HUDEP-2 (cell line): Measurements from ENCODE around the gene LRRC2.
"Not testable (repeated sequence)": the region's sequence is repeated elsewhere in the genome, so short reads cannot be mapped to it uniquely, and the experiment has no call there.

ENCODE experiments used
- DNase-seq, 76 experiments: peaks; one replicate each; lab custom pipeline; 2025; ENCODE audit not compliant: unreplicated experiment in 76 of 76; lab: John Stamatoyannopoulos, UW

LRRC2 gene

DNA sequence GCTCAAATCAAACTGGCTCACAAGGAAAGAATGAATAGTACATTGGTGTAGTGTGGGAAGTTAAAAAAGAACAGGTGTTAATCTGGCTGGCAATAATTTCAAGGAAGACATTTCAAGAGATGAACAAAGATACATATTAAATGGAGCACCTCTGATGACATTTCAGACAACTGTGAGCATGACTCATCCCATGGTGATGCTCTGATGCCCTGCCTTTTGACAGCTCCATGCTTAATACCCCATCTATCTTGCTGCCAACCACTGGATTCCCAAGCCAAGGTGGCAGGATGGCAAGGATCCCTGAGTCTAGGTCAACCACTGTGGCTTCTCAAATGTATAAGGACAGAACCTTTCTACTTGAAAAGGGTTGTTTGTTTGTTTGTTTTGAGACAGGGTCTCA lies 29.3 kb downstream of the LRRC2 start:
- DNase-seq: no peak

DNA sequence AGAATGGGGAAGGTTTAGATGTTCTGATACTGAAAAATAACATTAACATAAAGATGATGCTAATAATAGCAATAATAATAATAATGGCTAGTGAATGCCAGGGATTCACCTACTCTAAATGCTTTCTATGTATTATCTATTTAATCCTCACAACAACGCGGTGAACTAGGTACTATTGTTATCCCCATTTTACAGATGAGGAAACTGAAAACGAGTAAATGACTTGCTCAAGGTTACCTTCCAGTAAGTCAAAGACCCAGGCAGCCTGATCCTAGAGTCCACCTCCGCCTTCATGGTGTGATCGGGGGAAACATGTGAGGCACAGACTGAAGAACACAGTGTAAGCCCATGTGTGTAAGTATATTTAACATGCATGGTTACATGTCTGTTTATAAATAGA lies 30.4 kb downstream of the LRRC2 start:
- DNase-seq: no peak

DNA sequence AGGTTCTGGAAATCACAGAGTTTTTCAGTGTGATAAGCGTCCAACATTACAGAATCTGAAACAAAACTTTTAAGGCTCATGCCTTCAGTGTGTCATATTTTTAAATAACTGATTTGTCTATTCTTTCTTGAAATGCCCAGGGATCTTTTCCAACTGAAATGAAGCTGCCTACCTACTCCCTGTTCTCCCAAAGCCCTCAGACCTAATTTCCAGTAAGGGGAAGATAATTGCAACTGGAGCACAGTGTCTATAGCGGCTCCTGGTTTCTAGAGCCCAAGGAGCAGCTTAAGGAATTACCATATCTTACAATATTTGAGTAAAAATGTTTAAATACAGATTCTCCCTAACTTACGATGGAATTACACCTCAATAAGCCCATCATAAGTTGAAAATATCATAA lies 33.0 kb downstream of the LRRC2 start:
- no peak for DNase-seq

DNA sequence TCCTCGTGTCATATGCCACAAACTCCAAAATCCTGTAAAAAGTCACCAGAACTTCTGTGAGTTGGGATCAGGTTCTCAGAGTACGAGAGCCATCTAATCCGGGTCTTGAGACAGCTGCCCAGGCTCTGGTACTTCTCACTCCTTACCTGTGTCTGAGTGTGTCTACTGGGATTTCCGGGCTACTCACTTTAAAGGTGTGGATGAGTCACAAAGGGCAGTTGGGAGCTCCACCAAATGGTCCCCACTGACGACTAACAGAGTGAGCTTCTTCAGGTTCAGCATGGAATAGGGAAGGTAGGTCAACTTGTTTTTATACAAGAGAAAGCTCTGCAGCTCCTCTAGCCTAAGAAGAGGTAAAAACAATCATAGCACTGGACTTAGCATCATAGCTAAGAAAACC lies 38.9 kb downstream of the LRRC2 start:
- DNase-seq: no peak

DNA sequence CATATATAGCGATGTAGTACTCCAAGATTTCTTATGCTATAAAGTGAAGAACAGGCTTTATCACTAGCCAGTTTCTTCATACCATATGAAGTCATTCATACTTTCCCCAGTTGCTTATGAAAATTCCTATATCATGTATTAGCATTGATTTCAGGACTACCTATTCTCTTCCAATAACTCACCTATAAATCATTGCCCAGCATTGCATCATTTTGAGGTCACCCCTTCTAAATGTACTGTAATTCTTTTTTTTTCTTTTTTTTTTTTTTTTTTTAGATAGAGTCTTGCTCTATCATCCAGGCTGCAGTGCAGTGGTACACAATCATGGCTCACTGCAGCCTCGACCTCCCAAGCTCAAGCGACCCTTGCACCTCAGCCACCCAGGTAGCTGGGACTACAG lies 41.3 kb downstream of the LRRC2 start:
- no peak for DNase-seq

DNA sequence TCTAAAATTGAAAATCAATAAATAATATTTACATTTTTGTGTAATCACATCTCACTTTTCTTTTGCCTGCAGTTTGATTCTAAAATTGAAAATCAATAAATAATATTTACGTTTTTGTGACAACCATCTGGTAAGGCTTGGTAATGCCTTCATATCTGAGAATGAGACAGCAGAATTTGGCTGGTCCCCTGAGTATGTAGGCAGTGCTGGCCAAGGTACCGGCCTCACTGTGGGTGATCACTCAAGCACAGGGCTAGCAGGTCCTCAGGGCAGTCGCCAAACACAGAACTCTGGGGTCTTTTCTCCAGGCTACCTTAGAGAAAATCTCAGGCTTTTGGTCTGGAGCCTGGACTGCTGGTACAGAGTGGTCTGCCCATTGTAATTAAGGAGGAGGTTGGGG lies 42.1 kb downstream of the LRRC2 start:
- peak in 4 of 76 experiments; percentile 11 to 25 (median 13) for DNase-seq

DNA sequence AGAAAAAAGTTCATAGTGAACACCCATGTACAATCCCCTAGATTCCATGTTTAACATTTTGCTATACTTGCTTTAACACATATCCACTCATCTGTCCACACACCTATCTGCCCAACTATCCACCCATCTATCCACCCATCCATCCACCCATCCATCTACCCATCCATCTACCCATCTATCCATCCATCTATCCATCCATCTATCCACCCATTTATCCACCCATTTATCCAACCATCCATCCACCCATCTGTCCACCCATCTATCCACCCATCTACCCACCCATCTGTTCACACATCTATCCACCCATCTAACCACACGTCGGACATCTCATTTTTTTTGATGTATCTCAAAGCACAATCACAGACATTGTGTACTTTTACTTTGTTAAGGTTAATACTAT lies 42.5 kb downstream of the LRRC2 start:
- DNase-seq: no peak

DNA sequence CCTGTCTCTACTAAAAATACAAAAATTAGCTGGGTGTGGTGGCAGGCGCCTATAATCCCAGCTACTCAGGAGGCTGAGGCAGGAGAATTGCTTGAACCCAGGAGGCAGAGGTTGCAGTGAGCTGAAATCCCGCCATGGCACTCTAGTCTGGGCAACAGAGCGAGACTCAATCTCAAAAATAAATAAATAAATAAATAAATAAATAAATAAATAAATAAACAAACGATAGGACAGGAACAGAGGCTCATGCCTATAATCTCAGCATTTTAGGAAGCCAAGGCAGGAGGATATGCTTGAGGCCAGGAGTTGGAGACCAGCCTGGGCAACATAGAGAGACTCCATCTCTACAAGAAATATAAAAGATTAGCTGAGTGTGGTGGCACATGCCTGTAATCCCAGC lies 43.9 kb downstream of the LRRC2 start:
- not testable (repeated sequence) for DNase-seq

DNA sequence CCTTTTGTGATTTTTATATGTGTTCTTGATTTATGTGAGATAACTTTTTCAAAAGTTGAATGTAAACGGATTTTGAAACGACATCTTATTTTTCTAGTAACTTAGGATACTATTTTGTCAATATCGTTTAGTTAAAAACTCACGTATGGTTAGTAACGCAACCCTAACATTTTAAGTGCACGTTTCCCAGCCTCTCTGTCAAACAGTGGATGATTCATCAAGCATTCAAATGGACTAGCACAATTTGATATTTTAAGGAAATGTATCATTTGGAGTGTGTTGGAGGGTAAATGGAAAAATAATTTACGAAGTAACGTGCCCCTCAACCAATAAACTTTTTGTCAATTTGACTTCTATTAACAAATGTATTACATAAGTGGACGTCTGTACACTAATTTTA lies 45.0 kb downstream of the LRRC2 start:
- DNase-seq: no peak

DNA sequence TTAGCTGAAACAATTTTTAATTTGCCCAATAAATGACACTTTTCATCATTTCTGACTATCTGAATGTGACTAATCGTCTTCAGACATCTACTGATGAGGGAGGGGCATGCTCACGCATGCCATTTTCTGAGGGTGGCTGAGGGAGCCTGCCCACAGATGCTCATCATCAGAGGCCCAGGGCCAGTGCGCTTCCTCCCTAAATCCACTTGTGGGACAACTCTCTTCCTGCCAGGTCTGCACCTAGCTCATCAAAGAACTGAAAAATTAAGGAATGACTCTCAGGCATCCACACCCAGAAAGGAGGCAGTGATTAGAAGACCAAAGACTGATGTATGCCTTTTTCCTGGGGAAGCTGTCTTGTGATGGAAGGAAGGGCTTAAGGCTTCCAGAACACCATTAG lies 45.6 kb downstream of the LRRC2 start:
- DNase-seq: no peak

DNA sequence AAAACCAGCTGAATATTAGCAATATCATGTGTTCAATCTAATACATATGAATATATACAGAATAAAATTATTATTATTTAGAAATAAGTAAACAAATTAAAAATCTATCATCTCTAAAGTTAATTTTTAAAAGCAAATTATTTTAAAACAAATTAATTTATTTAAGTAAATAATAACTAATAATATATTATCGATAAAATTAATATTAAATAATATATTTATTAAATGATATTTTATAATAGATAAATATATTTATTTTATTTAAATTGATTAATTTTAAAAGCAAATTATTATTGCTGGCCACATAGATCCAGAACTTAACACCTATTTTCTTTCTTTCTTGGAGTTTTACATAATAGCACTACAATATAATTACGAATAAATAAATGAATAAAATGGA lies 46.1 kb downstream of the LRRC2 start:
- no peak for DNase-seq

DNA sequence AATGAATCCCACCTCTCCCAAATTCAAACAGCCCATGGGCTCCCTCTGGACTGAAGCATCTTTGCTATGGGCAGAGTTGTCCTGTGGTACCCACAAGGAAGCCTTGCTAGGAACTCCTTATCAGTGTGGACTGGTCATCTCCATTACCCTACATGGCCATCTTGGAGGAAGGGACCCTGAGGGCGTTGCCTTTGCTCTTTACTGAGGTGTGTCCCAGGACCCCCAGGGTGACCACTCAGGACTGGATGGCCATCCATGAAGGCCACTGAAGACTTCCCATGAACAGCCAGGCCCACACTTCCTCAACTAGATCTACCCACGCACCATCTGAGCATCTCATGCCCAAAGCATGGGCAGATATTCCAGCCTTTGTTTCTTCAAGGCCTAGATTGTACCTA lies 48.3 kb downstream of the LRRC2 start:
- DNase-seq: no peak

DNA sequence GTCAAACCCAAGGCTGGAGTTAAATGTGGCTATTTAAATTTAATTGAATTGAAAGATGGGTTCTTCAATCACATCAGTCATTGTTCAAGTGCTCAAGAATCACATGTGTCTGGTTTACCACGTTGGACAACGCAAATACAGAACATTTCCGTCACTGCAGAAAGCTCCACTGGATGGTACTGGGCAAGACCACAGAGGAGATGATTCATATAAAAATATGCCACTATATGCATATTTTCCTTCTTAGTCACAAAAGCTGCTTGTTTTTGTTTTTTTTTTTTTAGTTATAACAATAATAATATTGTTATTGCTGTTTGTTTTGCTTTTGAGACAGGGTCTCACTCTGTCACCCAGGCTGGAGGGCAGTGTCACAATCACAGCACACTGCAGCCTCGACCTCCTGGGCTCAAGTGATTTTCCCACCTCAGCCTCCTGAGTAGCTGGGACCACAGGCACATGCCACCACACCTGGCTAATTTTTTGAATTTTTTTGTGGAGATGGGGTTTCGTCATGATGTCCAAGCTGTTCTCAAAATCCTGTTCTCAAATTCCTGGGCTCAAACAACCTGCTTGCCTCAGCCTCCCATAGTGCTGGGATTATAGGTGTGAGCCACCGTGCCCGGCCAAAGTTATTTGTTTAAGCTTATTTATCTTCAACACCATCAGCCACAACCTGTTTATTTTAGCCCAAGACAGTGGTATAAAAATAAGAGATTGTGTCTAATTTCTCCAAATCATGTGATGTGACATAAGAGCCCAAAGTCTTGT lies 48.9 kb downstream of the LRRC2 start:
- DNase-seq: no peak

DNA sequence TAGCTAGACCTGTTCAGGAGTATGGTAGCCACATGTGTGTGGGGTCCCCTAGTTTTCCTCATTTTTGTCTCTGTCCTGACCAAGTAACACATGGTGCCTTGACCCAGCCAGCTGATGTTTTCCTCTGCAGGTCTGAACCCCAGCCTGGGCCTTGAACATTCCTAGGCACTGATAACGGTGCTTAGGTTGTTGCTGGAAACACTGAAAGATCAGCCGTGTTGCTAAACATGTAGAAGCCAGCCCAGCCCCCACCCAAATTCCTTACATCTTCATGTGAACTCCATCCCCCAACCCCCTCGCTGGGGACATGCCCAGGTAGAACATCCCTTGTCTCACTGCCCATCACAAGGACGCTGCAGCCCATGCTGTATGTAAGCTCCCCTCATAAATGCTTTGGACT lies 49.6 kb downstream of the LRRC2 start:
- no peak for DNase-seq

DNA sequence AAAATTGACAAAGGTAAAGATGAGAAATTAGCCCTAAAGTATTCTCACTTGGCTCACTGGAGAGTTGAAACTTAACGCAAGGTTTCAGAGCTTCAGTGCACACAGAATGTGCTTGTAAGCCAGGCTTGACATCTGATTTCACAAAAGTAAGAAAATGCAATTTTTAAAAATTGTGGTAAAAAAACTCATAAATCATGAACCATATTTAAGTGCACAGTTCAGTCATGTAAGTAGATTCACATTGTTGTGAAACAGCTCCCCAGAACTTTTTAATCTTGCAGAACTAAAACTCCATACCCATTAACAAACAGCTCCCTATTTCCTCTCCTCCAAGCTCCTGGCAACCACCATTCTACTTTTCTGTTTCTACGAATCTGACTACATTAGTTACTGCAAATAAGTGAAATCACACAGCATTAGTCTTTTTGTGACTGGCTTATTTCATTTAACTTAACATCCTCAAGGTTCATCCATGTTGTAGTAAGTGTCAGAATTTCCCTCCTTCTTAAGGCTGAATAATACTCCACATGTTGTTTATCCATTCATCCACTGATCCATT lies 53.8 kb downstream of the LRRC2 start:
- DNase-seq: no peak

DNA sequence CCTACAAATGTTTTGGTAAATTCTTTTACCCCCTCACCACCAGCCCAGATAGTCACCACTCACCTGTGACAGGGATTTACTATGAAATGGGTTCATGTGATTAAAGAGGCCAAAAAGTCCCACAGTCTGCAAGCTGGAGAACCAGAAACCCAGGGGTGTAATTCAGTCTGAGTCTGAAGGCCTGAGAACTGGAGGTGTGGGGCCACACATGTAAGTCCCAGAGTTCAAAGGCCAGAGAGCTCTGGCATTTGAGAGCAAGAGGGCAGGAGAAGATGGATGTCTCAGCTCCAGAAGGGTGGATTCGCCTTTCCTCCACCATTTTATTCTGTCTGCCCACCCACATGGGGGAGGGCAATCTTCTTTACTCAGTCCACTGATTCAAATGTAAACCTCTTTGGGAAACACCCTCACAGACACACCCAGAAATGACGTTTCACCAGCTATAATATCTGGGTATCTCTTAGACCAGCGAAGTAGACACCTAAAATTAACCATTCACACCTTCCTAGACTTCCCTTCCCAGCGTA lies 56.4 kb downstream of the LRRC2 start:
- peak in 5 of 76 experiments; percentile 14 to 52 (median 28) for DNase-seq

DNA sequence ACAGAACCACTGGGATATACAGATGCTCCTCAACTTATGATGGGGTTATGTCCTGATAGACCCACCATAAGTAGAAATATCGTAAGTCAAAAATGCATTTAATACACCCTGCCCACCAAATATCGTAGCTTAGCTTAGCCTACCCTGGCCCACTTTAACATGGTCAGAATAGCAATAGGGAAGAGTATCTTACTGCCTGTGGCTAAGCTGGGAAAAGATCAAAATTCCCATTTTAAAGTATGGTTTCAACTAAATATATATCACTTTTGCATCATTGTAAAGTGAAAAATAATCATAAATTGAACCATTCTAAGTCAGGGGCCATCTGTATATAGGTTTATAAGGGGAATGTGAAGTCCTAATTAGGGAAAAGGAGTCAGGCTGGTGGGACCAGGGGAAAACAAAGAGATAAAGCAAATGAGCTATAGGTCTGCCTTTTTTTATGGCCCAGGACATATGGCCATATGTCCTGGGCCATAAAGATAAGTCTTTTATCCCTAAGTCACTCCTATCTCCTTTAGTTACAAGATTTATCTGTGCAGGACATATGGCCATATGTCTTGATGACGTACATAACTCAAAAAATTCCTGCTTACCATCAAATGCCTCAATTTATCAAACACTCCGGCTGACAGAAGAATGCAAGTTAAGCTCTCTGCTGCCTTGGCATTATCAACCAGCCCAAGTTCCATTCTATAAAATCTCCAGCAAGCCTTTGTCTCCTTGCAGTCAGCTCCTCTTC lies 57.1 kb downstream of the LRRC2 start:
- peak in 44 of 76 experiments; percentile 6 to 89 (median 63) for DNase-seq

DNA sequence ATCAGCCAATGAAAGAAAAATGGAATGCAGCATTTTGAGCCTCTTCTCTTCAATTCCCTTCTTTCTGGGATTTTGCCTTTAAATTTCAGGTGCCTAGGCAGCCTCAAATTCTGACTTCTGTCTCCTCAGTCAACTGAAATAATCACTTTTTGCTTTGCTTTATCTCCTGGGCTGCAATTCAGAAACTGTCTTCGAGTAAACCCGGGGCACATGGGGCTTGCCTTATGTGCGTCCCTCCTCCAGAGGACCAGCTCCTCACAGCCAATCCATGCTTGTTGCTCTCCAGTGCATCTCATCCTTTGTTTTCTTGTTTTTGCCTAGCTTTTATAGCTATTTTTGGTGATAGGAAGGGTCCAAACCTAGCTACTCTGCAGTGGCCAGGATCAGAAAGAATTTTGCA lies 59.6 kb downstream of the LRRC2 start:
- DNase-seq: no peak

DNA sequence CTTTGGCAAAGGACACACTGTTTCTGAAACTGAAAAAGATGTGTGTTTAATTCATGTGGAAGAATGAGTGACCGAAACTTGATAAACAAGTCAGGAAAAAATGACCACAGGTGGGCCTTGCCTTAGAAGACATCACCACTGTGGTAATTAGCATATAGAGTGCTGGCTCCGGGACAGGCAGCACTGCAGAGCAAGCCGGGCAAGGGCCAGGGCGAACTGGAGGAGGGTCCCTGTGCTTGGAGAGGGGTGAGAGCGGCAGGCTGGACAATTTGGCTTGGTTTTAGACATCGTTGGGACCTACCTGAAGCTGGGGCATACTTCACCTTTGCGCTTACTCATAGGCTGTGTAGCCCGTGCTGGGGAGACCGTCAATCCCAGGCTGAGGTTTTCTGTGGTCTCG lies 60.1 kb downstream of the LRRC2 start:
- no peak for DNase-seq

DNA sequence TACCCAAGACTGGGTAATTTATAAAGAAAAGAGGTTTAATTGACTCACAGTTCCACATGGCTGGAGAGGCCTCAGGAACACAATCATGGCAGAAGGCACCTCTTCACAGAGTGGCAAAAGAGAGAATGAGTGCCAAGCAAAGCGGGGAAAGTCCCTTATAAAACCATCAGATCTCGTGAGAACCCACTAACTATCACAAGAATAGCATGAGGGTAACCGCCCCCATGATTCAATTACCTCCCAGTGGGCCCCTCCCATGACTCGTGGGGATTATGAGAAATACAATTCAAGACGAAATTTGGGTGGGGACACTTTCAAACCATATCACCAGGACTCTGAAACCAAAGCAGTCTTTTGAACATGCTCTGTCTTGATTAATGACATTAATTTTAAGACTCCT lies 61.3 kb downstream of the LRRC2 start:
- DNase-seq: peak in 36 of 76 experiments; percentile 4 to 61 (median 26)

DNA sequence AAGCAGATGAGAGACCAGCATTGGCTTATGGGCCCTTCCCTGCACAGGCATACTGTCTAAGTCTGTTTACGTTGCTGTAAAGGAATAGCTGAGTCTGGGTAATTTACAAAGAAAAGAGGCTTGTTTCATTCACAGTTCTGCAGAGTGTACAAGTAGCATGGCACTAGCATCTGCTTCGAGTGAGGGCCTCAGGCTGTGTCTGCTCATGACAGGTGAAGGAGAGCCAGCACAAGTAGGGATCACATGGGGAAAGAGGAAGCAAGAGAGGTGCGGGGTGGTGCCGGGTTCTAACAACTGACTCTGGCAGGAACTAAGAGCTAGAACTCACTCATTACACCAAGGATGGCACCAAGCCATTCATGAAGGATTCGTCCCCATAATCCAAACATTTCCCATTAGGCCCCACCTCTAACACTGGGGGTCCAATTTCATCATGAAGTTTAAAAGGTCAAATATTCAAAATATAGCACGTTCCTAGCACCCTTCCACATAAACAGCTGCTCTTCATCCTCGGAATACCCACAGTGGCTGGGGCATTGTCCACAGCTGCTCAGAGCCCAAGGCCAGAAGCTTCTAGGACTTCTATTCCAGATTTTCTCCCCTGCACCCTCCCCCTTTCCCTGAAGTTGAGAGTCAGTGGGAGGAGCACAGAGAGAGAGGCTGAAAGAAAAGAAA lies 62.8 kb downstream of the LRRC2 start:
- peak in 2 of 76 experiments; percentile 48 to 65 for DNase-seq
